H1 (cell line): ENCODE data around the gene PCDHGB7.
A peak's percentile ranks its signal among the peaks of the same experiment; 100 is the strongest.

Experiments used
- EZH2 ChIP-seq: fragments of 200-600 bp; sonication (generic); IDR thresholded peaks from 2 replicates; pipeline ENCODE4 v1.7.1; 2012; ENCODE audit warnings: low read depth, mild to moderate bottlenecking, moderate library complexity, low read length, inconsistent platforms; ENCODE audit not compliant: severe bottlenecking
- POLR2A ChIP-seq, 2 experiments: IDR thresholded peaks; 1 replicate in 1 of 2; 2 replicates in 1 of 2; pipeline ENCODE4 v1.6.1; 2011; ENCODE audit warnings: low read depth in 2 of 2, low read length in 2 of 2, mild to moderate bottlenecking in 2 of 2; ENCODE audit errors: control extremely low read depth in 1 of 2
- TF ChIP-seq, protein P1 (sequence below), 3 experiments: IDR thresholded peaks; 1 replicate in 2 of 3; 2 replicates in 1 of 3; pipeline versions ENCODE4 v1.5.1 to v1.6.1; 2011; ENCODE audit warnings: low read length in 3 of 3, mild to moderate bottlenecking in 3 of 3, inconsistent platforms in 2 of 3, low read depth in 1 of 3, moderate library complexity in 1 of 3; ENCODE audit not compliant: insufficient read depth in 1 of 3; ENCODE audit errors: control extremely low read depth in 1 of 3

GRCh38 chr5:141412854-141413539, 4.5 kb upstream of the PCDHGB7 start, which contains the start of gene PCDHGA10:
- TF ChIP-seq, protein P1, sequence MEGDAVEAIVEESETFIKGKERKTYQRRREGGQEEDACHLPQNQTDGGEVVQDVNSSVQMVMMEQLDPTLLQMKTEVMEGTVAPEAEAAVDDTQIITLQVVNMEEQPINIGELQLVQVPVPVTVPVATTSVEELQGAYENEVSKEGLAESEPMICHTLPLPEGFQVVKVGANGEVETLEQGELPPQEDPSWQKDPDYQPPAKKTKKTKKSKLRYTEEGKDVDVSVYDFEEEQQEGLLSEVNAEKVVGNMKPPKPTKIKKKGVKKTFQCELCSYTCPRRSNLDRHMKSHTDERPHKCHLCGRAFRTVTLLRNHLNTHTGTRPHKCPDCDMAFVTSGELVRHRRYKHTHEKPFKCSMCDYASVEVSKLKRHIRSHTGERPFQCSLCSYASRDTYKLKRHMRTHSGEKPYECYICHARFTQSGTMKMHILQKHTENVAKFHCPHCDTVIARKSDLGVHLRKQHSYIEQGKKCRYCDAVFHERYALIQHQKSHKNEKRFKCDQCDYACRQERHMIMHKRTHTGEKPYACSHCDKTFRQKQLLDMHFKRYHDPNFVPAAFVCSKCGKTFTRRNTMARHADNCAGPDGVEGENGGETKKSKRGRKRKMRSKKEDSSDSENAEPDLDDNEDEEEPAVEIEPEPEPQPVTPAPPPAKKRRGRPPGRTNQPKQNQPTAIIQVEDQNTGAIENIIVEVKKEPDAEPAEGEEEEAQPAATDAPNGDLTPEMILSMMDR (IDR thresholded peaks at IDR 0.05; ENCODE audit: control extremely low read depth in 1 of 3, insufficient read depth in 1 of 3, low read depth in 1 of 3, low read length in 3 of 3): peak; percentile 35 to 84 (median 74)
- TF ChIP-seq EZH2 (no peak), POLR2A (IDR thresholded peaks at IDR 0.05; ENCODE audit: control extremely low read depth in 1 of 2, low read depth in 2 of 2, low read length in 2 of 2) (0 out of 3 replicates have a peak, but pooled peaks of 1 of the 2 experiments have one; percentile 24)
